GM19035 (cell line): ENCODE data around the gene LAMB3.

ENCODE experiments used
- ATAC-seq: cut with Tn5 transposase; IDR thresholded peaks from one replicate; pipeline ENCODE4 v1.9.1; 2021; ENCODE audit not compliant: unreplicated experiment

The LAMB3 gene

GRCh38 chr1:209634005-209634737 lies 18.1 kb downstream of the LAMB3 start:
- no peak for ATAC-seq

- ATAC-seq: no peak
Observed at GRCh38 chr1:209633335-209633997, 18.8 kb downstream of the LAMB3 start.

- ATAC-seq: no peak
Observed at GRCh38 chr1:209630383-209631225, 21.6 kb downstream of the LAMB3 start.

- ATAC-seq: no peak
Observed at GRCh38 chr1:209629621-209630382, 22.4 kb downstream of the LAMB3 start.

- ATAC-seq: no peak
Observed at GRCh38 chr1:209628618-209629299, 23.5 kb downstream of the LAMB3 start.

- ATAC-seq: peak; percentile 87
Observed at GRCh38 chr1:209627732-209628196, 24.5 kb downstream of the LAMB3 start.

- ATAC-seq: peak; percentile 18
Observed at GRCh38 chr1:209627027-209627731, 25.0 kb downstream of the LAMB3 start.

- ATAC-seq: no peak
Observed at GRCh38 chr1:209626346-209627026, 25.7 kb downstream of the LAMB3 start.

GRCh38 chr1:209625791-209626285 lies 26.4 kb downstream of the LAMB3 start:
- ATAC-seq: no peak

- ATAC-seq: no peak
Observed at GRCh38 chr1:209624558-209625549, 27.4 kb downstream of the LAMB3 start.

- ATAC-seq: no peak
Observed at GRCh38 chr1:209622841-209623829, 29.1 kb downstream of the LAMB3 start.

GRCh38 chr1:209621741-209622655 lies 30.2 kb downstream of the LAMB3 start:
- no peak for ATAC-seq

- ATAC-seq: no peak
Observed at GRCh38 chr1:209621286-209621685, 30.9 kb downstream of the LAMB3 start.

GRCh38 chr1:209620487-209620884 lies 31.7 kb downstream of the LAMB3 start:
- no peak for ATAC-seq

- ATAC-seq: no peak
Observed at GRCh38 chr1:209619696-209620486, 32.3 kb downstream of the LAMB3 start.
